GM18517 (cell line): ENCODE data around the gene MEIS2.

Source experiments
- ATAC-seq: cut with Tn5 transposase; IDR thresholded peaks from one replicate; pipeline ENCODE4 v1.9.1; 2021; ENCODE audit warnings: mild to moderate bottlenecking, moderate library complexity; ENCODE audit not compliant: unreplicated experiment

MEIS2 gene

DNA sequence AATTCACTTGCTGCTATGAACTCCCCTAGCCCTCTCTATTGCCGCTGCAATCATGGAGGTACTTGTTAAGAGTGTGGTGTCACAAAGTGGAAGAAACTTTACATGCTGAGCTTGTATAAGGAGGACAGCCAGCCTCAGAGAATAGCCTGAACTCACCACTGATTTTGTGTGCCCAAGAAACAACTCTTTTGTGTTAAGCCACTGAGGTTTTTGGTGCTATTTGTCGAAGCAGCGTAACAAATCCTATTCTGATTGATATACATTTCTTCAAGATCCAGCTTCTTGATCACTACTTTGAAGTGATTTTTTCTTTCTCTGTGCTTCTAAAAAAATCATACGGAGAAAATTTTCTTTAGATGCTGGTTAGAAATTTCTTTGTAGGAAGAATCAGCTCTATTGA is 132.4 kb downstream of the MEIS2 start:
- no peak for ATAC-seq

DNA sequence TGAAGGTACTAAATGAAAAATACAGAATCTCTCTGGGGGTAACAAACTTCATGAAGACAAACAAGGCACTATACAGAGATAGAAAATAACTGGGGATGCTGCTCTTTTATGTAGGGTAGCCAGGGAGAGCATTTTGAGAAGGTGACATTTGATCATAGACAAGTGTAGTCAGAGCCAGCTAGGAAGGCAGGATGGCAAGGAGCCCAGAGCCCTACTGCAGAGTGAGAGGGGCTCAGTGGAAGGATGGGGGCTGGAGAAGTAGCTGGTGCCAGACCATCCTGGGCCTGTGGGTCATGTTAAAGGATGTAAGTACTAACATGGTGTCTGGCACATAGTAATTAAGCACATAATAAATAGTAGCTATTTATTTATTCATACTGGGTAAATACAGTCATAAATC is 133.6 kb downstream of the MEIS2 start:
- no peak for ATAC-seq

DNA sequence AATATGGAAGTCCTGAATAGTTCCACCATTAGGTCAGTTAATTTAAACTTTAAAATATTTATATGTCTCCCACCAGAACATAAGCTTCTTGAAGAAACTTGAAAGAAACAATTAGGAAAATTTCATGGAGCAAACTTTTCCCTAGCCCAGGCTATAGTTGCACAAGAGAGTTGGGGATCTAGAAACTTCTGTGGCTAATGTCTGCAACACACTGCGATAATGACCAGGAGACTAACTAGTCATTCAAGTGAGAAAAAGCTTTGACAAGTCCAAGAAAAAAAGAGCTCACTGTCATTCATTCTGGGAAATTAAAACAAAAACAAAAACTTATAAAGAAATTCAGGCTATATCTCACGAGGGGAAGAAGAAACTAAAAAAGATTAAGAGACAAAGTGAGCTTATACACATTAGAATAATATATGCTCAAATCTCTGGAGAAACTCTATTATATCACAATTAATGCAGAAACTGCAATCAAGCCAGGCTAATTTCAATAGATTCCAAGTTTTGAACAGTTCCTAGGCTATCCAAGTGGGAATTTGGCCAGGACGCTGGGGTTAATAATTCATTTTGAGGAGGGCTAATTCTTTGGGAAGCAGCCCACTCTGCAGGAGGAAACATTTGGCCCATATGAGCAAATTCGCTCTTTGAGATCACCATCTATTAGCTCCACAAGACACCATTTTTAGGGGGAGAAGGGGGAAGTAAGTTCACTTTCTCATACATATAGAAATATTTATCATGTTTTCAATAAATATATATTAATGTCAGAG is 134.6 kb downstream of the MEIS2 start:
- no peak for ATAC-seq

DNA sequence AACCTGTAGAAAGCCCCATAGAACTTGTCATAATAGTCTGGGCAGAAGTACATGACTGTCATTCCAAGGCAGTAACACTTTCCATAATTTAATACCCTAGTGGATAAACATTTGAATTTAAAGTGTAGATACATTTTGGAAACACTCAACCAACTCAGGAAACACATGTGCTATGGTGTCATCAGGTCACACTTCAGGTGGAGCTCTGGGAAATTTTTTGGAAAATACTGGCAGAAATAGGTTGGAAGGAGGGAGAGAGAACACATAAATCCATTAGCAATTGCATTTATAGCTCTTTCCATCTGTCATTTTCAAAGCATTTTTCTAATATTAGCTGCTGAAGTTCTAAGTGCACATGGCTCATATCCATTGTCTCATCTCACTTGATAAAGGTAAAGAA is 135.7 kb downstream of the MEIS2 start:
- ATAC-seq: no peak

DNA sequence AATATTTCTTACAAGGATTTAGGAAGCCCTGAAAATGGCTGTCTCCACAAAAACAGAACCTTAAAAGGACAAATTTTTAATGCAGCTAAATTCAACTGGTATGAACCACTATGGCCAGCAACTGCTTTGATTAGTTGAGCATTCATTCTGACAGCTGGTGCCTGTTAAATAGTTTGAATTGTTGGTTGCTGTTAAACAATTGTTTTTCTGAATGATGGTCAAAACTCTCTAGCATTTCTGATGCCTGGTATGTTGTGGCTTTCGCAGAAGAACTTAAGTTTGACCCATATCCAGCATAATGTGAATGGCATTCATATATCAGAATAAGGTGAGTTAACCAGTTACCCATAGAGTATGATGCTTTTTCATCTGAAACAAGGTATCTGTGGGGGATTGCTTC is 138.4 kb downstream of the MEIS2 start:
- no peak for ATAC-seq

DNA sequence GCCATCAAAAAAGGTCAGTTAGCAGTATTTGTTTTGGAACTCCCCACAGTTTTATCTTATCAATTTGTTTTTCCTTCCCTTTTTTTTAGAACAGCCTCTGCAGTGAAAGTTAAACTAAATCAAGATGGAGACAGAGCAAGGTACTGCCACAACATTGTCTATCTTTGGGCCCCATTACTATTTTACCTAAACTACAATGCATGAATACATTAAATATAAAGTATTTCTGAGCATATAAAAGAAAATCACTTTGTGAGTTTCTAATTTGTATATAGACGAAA is 139.5 kb downstream of the MEIS2 start:
- ATAC-seq: no peak

DNA sequence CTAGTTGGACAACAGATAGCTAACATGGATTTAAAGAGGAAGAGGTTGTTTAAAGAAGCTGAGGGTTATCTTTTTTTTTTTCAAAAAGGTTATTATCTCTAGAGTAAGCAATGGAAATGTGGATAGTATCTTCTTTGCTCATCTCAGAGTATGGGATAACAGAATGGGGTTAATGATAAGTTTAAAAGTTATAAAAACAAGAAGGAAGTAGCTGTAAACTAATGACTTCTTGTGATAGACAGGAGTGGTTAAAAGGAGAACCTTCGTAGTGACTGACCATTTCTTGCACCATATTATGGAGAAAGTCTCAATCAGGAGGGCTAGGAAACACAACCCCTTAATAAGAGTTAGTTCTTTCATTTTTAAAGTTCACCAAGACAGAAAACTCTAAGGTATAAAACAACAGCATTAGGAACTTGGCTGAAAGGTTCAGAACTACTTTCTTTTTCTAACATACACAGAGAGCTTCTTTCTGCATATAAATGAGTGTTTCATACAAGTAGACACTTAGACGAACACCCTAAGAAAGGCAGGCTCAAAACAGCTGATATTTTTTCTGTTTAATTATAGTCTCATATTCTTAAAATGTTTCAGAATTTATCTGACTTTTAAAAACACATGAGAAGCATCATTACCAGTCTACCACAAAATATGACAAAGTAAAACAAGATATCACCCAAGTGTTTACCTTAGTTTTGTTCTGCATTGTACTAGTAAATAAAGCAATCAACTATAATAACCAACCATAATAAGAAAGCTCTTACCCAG is 140.0 kb downstream of the MEIS2 start:
- no peak for ATAC-seq

DNA sequence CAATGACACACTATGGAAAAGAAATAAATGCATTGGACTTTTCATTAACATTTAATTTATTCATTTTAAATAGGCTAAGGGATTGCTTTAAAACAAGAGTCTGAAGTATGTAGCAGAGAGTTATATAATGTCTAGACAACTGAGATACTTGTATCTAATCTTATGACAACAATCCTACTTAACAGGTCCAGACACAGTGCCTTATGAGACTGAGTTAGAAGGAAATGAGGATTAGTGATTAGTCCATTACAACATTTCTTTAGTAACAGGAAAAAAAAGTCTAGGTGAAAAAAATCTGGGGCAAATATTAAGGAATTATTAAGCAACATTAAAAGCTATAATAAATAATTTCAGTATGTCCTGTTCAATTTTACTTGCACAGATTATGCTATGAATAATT is 140.6 kb downstream of the MEIS2 start:
- ATAC-seq: no peak

DNA sequence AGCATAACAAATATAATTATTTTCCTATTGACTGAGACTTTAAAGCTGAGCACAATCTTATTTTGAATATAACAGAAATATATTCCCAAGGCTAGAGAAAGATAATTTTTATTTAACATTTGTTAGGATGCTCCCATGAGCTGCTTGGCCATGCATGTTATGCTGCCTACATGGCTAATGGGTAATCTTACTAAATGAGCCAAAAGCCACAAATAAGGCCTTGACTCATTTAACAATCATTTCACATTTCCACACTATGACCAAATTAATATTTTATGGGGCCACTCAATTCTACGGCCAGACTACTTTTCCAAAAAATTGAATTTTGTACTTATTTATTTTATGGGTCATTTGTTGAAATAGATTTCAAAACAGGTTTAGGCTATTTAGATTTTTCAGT is 141.7 kb downstream of the MEIS2 start:
- no peak for ATAC-seq

DNA sequence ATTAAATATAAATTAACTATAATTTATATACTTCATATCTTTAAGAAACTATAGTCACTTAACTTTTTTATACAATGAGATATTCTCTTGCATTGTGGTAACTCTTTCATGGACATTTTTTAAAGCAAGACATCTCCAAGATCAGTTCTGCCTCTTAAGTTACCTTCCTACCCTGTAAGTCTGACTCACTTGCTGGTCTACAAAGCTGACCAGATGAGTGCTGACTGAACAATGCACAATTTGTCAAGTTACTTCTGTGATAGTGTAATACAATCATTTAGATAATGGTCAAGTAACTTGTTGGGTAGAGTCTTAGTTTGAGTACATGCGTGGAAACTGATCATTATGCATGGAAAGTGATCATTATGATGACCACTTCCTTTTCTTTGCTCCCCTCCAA is 145.9 kb downstream of the MEIS2 start:
- ATAC-seq: no peak

DNA sequence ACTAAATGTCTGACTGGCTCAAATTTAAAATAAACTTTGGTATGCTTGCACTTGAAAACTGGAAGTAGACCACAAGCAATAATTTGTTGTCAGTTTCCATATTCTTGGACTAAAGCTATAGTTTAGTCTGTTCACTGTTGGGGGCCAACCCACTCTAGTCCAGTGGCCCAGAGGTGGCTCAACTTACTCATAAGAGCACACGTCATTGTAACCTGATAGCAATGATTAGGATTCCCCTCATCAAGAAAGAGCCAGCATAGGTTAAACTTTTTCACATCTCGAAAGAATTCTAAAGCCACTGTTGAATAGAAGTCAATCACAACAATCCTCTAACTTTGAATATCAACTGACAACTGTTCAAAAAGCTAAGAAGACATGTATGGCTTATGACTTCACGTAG is 147.0 kb downstream of the MEIS2 start:
- no peak for ATAC-seq

DNA sequence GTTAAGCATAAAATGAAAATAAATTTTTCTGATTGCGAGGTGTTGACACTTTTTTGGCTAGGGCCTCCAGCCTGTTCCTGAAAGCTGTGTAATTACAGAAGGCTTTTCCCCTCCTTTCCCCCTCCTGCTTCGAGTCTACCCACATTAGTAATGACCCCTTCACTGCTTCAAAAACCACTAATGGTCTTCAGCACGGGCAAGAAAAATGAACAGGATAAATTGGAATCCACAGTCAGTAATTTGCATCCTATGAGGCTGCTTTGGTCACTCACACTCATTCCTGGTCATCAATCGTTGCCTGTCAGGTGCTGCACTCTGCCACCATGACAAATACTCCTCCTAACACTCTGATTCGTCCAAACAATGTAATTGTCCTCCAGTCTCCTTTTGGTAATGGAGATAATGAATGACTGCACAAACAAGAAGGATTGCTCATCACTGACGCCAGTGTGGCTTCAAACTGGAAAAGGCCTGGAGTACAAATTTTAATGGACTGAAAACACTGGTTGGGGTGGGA is 148.6 kb downstream of the MEIS2 start:
- no peak for ATAC-seq

DNA sequence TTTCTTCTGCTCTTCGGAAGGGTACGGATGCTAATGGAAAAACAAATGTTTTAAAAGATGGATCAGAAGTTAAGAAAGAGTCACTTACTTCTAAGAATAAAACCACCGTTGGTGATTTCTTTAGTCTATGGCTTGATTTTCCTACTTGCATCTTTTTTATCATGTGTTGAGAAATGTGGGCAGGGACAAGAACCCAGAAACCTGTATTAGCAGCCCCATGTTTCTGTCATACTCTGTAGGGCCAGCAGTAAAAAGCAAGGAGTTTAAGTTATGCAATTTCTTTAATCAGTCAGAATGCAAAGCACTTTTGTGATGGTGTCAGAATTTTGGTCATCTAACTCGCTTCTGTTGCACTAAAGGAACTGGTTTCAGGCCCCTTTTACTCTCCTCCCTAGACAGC is 150.0 kb downstream of the MEIS2 start:
- no peak for ATAC-seq

DNA sequence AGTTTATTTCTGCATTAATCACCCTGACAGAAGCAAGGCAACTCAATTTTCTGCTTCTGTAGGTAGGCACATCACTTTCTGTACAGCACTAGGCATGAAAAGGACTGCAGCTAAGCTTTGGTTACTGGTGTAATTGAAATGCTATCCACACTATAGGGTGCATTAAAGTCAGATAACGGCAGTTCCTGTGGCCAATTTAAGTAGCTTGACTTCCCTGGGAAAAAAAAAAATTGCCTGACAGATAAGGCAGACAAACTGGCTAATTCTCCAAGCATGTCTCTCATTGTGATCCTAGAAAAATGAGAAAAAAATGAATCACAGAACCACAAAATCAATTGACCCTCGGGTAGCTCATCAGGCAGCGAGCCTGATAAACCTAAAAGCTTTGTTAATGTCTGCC is 151.4 kb downstream of the MEIS2 start:
- no peak for ATAC-seq

DNA sequence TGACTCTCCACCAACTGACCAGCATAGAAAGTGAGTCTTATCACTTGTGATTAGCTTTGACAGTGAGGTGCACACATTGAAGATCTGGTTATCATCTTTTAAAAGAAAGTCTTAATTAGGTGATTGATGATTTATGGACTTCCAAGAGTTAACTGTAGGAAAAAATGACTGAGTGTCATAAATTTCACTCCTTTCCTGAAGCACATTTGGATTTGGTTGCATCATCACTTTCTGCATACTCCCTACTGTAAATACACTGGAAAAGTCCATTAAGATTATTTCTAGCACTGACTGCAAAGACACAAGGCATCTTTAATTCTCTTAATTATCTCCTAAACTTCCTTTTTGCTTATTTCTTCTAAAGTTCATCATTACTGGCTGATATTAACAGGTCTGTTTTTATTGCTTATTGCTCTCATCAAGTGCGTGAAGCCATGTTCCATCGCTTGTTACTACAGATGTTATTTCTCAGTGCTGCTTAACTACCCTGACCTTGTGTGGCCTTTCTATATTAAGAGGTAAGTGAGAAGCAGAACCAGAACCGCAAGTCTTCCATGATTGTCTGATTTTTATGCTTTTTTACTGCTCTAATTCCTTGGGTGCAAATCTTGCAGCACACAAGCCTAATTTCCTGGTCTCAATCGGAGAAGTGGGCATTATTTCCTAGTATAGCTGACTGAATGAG is 153.2 kb downstream of the MEIS2 start:
- no peak for ATAC-seq

DNA sequence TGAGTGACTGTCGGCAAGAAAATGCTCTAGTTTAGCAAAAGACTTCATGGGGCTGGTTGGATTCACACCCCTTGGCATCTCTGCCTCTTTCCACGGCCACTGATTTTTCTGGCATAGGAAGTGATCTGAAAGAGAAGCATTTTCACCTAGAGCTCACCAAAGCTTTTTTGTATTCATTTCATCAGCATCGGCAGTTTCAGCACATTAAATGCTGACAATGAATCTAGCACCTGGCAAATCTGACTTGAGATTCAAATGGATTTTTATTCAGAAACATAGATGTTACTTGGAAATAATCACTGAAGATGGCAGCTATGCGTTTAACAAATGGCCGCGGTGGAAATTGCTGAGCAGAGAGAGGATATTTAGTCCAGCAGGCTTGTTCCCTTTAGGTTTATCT is 155.9 kb downstream of the MEIS2 start:
- no peak for ATAC-seq

DNA sequence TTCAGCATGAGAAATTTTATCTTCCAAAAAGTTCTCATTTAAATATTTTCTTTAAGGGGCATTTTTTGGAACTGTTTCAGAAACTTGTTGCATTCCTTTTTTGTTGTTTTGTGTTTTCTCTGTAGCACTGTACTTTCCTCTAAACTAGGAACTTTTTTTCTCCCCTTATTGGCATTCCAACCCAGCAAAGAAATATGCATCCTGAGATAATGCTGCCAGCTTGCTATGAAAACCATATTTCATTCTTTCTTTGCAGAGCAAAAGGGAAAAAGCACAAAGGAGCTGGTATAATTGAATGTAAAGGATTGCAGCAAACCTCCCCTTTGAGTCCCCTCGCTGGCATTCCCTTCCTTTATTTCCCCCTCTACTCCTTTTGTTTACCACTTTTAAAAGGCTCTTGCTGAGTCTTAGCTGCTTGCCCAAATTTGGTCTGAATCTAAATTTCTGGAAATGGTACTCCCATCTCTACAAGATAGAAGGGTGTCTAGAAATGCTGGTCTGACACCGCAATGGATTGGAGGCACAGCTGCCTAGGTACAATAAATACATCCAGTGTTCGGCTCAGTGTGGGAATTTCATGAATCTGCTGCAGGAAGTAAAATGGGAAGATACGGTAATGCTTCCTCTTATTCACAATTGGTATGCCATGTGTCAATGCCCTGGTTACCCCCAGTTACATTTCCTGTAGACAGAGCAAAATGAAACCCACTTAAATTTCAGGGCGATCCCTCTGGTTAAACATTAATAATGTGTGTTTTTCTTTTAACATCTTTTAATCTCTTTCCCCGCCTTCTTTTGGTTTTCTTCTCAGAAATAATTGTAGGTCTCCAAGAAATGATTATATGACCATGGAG is 156.6 kb downstream of the MEIS2 start:
- no peak for ATAC-seq

DNA sequence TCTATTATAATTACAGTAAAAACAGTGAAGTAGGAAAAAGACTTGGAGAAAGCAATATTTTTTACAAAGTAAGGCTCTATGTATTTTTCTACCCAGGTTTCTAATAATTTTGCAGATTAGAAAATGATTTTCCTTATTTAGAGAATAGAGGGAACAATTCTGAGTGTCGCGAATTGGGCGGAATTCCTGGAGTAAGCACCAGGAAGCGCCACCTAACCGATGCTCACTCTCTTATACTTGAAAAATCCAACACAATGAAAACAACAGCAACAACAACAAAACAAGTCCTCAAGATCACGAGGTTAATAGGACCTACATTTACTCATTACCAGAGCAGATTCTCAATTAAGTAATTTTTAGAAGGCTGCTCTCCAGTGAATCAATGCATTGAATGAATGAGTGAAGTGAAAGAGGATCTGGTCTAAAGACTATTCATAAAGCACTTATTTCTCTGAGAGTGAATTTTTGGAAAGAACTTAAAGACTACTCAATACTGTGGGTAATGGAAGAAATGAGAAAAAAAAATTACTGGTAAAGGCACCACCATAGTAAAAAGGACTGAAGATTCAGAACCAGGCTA is 158.0 kb downstream of the MEIS2 start:
- no peak for ATAC-seq

DNA sequence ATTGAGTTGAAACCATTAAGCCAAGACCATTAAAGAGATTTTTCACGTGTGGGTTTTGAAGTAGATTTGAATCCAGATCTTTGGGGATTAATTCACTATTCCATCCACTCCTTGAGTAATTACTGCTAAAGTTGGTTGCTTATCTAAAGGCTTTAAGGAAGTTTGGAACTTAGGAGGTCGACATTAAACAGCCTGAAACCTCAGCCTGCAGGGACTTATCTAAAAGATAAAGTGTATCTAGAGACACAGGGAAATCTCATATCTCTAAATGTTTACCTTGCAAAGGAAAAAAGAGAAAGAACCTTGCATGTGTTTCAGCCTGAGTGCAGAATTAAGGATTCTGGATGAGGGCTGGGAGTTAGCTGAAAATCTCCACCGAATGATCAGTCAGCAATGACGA is 158.6 kb downstream of the MEIS2 start:
- ATAC-seq: no peak

DNA sequence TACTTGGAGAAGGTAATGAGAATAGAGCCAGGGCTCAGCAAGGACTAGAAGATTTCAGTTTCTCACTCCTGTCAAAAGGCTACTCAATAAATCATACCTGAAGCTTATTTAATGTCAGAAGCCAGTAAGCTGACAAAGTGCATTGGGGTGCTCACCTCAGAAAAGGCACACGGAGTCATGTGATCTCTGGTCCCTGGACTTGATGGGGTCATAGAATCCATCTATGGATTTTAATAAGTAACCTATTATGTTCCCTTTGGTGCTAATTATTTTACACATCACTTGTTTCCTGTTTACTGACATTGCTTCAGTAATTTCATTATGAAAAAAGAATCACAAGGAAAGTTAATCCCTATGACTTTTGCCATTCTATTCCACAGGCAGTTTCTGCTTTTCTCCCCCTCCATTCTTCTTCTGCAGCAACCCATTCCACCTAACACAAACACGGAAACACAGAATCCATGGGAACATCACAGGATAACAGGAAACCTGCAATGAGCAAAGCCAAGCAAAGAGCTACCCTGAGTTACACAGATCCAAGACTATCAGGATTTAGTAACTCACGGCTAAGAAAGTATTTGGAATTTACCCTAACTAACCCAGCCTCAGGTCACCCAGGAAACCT is 159.6 kb downstream of the MEIS2 start:
- ATAC-seq: no peak
